Thyroid gland (tissue), 4 donors: ENCODE results near the gene JSRP1. TPM values are rescaled to one million over a fixed set of nuclear protein-coding genes. Genes with fewer than 3 reads are reported as not detected.

Experiments used
- DNase-seq, 2 donors: peaks; one replicate each; pipeline ENCODE4 v3.0.0-alpha.2; 2019
- H3K27ac ChIP-seq, 3 donors: fragments of 200-600 bp; sonication (generic); 1 replicate in 2 of 3; 2 replicates in 1 of 3; pipeline ENCODE4 v1.5.1; 2016 to 2019; ENCODE audit warnings: mild to moderate bottlenecking in 1 of 3, moderate library complexity in 1 of 3
- H3K27me3 ChIP-seq: fragments of 200-600 bp; sonication (generic); one replicate; pipeline ENCODE4 v1.5.1; 2019
- H3K36me3 ChIP-seq, 2 donors: fragments of 200-600 bp; sonication (generic); one replicate each; pipeline ENCODE4 v1.5.1; 2016 to 2019
- H3K4me1 ChIP-seq, 2 donors: fragments of 200-600 bp; sonication (generic); one replicate each; pipeline ENCODE4 v1.5.1; 2017 to 2019
- H3K4me3 ChIP-seq, 3 donors: fragments of 200-600 bp; sonication (generic); replicated peaks in 1 of 3; 1 replicate in 2 of 3; 2 replicates in 1 of 3; pipeline ENCODE4 v1.5.1; 2016; ENCODE audit warnings: mild to moderate bottlenecking in 1 of 3
- H3K9me3 ChIP-seq: fragments of 200-600 bp; sonication (generic); one replicate; pipeline ENCODE4 v1.5.1; 2017
- CTCF ChIP-seq, 6 experiments: fragments of 200-600 bp in 3 of 6; fragments of 450-650 bp in 3 of 6; sonication (generic) in 3 of 6; IDR thresholded peaks; one replicate each; pipeline ENCODE4 v1.5.1; 2016 to 2019; ENCODE audit warnings: antibody characterized with exemption in 6 of 6, mild to moderate bottlenecking in 2 of 6, inconsistent platforms in 1 of 6, moderate library complexity in 1 of 6
- POLR2A ChIP-seq, 2 donors: fragments of 450-650 bp; IDR thresholded peaks; one replicate each; pipeline ENCODE4 v1.6.1; 2017; ENCODE audit warnings: antibody characterized with exemption in 2 of 2, mild to moderate bottlenecking in 2 of 2, moderate library complexity in 1 of 2
- WGBS, 2 donors: methylation state at CpG; one replicate each; pipeline ENCODE4 v1.1.5; 2017; 5-methylcytosine and 5-hydroxymethylcytosine counted together
- intact Hi-C: fragments of 100-400 bp; cut with DNase I; formaldehyde crosslinking; loops from one replicate; pipeline ENCODE4 v1.15.1; 2023
- total RNA-seq, 4 donors: library from RNA; depleted of rRNA; stranded (reverse); fragments of >200 nt; gene quantifications; one replicate each; pipeline ENCODE4 v1.2.3, GENCODE V29; 2016

Gene JSRP1
- total RNA-seq, 4 donors from 2014 or later, result not detected

GRCh38 chr19:2240881-2241760 is 15.1 kb downstream of the JSRP1 start:
- intact Hi-C loops, result no loop called here
- Histone ChIP-seq H3K36me3 (peaks cover 30% of the 10 kb centered on the region in 2 donors), H3K27ac (peak overlapping the region in 2 of 3 donors; percentile 62 to 78), H3K4me1 (peaks cover 46 to 52% of the 10 kb centered on the region in 2 donors), H3K4me3 (no peak overlapping the region), H3K27me3 (no peaks in the 10 kb centered on the region), H3K9me3 (no peaks in the 10 kb centered on the region)
- DNase-seq, result peak; percentile 38 to 56
- TF ChIP-seq POLR2A (IDR thresholded peaks at IDR 0.05), result no peak
- no peak for TF ChIP-seq CTCF (IDR thresholded peaks at IDR 0.05)
- WGBS, 2 donors, result 65% methylated on average over 19 to 41 of the region's 41 CpGs

GRCh38 chr19:2239771-2240770 is 16.1 kb downstream of the JSRP1 start:
- WGBS, 2 donors, result 40 to 42% methylated on average over 26 to 33 of the region's 34 CpGs
- H3K27me3 ChIP-seq, result no peaks in the 10 kb centered on the region
- no peaks in the 10 kb centered on the region for H3K9me3 ChIP-seq
- peak overlapping the region; percentile 47 to 78 (median 62) for H3K27ac ChIP-seq
- H3K4me1 ChIP-seq, result peaks cover 51 to 55% of the 10 kb centered on the region in 2 donors
- H3K36me3 ChIP-seq, result peaks cover 19% of the 10 kb centered on the region in 2 donors
- TF ChIP-seq POLR2A (IDR thresholded peaks at IDR 0.05) (no peak), CTCF (IDR thresholded peaks at IDR 0.05) (no peak)
- H3K4me3 ChIP-seq, result peak overlapping the region in 1 of 3 donors; percentile 13
- intact Hi-C loops, result loop anchor here (5.0 kb wide), 1 partner anchor 92 kb away; no protein-coding TSS in a partner anchor
- peak; percentile 28 to 29 for DNase-seq

DNA sequence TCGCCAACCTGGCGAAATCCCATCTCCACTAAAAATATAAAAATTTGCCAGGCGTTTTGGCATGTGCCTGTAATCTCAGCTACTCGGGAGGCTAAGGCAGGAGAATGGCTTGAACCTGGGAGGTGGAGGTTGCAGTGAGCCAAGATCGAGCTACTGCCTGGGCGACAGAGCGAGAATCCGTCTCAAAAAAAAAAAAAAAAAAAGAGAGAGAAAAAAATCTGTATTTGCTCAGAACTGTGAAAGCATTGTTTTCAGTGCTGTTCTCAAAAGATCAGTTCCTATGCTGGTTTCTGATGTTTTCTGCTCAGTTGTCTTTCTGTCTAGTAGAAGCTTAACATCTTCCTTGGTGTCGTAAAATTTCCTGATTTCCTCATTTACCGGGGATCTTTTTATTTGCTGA is 17.0 kb downstream of the JSRP1 start:
- DNase-seq, result no peak
- no peaks in the 10 kb centered on the region for H3K27me3 ChIP-seq
- 72 to 75% methylated on average over 10 of the region's 10 CpGs for WGBS, 2 donors
- H3K27ac ChIP-seq, result peak overlapping the region; percentile 47 to 78 (median 62)
- intact Hi-C loops, result loop anchor here (5.0 kb wide), 1 partner anchor 93 kb away; no protein-coding TSS in a partner anchor
- peaks cover 10% of the 10 kb centered on the region in 2 donors for H3K36me3 ChIP-seq
- peaks cover 58 to 60% of the 10 kb centered on the region in 2 donors for H3K4me1 ChIP-seq
- no peaks in the 10 kb centered on the region for H3K9me3 ChIP-seq
- no peak for TF ChIP-seq CTCF (IDR thresholded peaks at IDR 0.05)
- no peak for TF ChIP-seq POLR2A (IDR thresholded peaks at IDR 0.05)
- no peak overlapping the region for H3K4me3 ChIP-seq

GRCh38 chr19:2237869-2238153 is 18.4 kb downstream of the JSRP1 start:
- no peak for DNase-seq
- H3K27ac ChIP-seq, result no peak overlapping the region
- H3K4me1 ChIP-seq, result peaks cover 58 to 67% of the 10 kb centered on the region in 2 donors
- H3K36me3 ChIP-seq, result peaks cover 0 to 10% of the 10 kb centered on the region in 2 donors
- TF ChIP-seq CTCF (IDR thresholded peaks at IDR 0.05), result no peak
- no peak for TF ChIP-seq POLR2A (IDR thresholded peaks at IDR 0.05)
- no peaks in the 10 kb centered on the region for H3K27me3 ChIP-seq
- intact Hi-C loops, result loop anchor here (2.0 to 5.0 kb wide), 2 partner anchors 33 to 94 kb away; no protein-coding TSS in a partner anchor
- peak overlapping the region in 1 of 3 donors; percentile 86 for H3K4me3 ChIP-seq
- H3K9me3 ChIP-seq, result no peaks in the 10 kb centered on the region
- 70 to 77% methylated on average over 6 of the region's 6 CpGs for WGBS, 2 donors
